ENCODE results near the gene ACER3. TPM values are rescaled to one million over a fixed set of nuclear protein-coding genes. Genes with fewer than 3 reads are reported as not detected.

The ACER3 gene
- total and polyA plus RNA-seq, 2 of the 4 experiments (the other 2 are of a cell fraction): 3.5 to 10.0 TPM

GRCh38 chr11:76978818-76979217, 118.1 kb downstream of the ACER3 start:
- Histone ChIP-seq H3K36me3 (ENCODE audit: control insufficient read depth, insufficient read depth, low read length) (no peaks in the 10 kb centered on the region), H3K79me1 (ENCODE audit: low read depth in 1 of 2, low read length in 2 of 2) (no peaks in the 10 kb centered on the region), H3K14ac (replicated peaks; ENCODE audit: low read depth, low read length) (no peak overlapping the region), H4K91ac (ENCODE audit: insufficient read depth, low read depth, low read length) (no peak overlapping the region), H3K27ac (ENCODE audit: insufficient read depth, low read length) (no peak overlapping the region), H4K5ac (ENCODE audit: low read depth, low read length) (no peak overlapping the region), H2BK5ac (ENCODE audit: low read depth, low read length, poor library complexity, severe bottlenecking) (no peak overlapping the region), H3K9ac (ENCODE audit: low read depth, low read length) (no peak overlapping the region), H3K27me3 (ENCODE audit: control insufficient read depth, insufficient read depth, low read length) (no peaks in the 10 kb centered on the region), H3K18ac (ENCODE audit: low read depth, low read length) (no peak overlapping the region), H3K56ac (ENCODE audit: extremely low read depth, insufficient read depth, low read length) (no peak overlapping the region), H2BK120ac (ENCODE audit: low read depth, low read length) (no peak overlapping the region), H3K9me3 (ENCODE audit: control insufficient read depth, insufficient read depth, low read length) (peaks cover 1% of the 10 kb centered on the region; the same call in 1 of the 2 replicates), H3K4ac (ENCODE audit: low read depth, low read length) (no peak overlapping the region), H3K4me2 (ENCODE audit: low read depth, low read length) (no peak overlapping the region), H2BK15ac (ENCODE audit: low read depth, low read length) (no peak overlapping the region), H4K20me1 (ENCODE audit: insufficient read depth, low read length) (no peaks in the 10 kb centered on the region), H3K9me1 (ENCODE audit: insufficient read depth, low read length) (no peaks in the 10 kb centered on the region), H3K23ac (ENCODE audit: low read depth, low read length) (no peak overlapping the region), H2AFZ (replicated peaks; ENCODE audit: low read length, poor library complexity) (no peak overlapping the region), H2AK9ac (replicated peaks; ENCODE audit: low read depth, low read length, poor library complexity) (no peak overlapping the region), H4K8ac (ENCODE audit: low read depth in 2 of 2, low read length in 2 of 2) (no peak overlapping the region), H3K4me3 (ENCODE audit: insufficient read depth, low read depth, low read length) (no peak overlapping the region), H2AK5ac (ENCODE audit: low read depth, low read length) (no peak overlapping the region), H3K4me1 (ENCODE audit: control insufficient read depth, insufficient read depth, low read length) (no peaks in the 10 kb centered on the region), H2BK20ac (ENCODE audit: low read depth, low read length) (no peak overlapping the region)
- no peak for ATAC-seq (ENCODE audit: low read depth)
- CTCF ChIA-PET: no interaction called here
- dilution Hi-C loops (cut with HindIII; ENCODE audit: low sequenced_read_pairs, unreplicated experiment): no loop called here
- in situ Hi-C loops (cut with MboI; ENCODE audit: low sequenced_read_pairs): no loop called here
- intact Hi-C loops (cut with micrococcal nuclease): loop anchor here (10.0 kb wide), 1 partner anchor 56 kb away; the partner anchor contains the start of gene B3GNT6
- no peak for DNase-seq
- TF ChIP-seq ELK1 (IDR thresholded peaks at IDR 0.05; ENCODE audit: borderline replicate concordance, low read depth, low read length): no peak
- no peak for TF ChIP-seq CTCF (conservative IDR thresholded peaks at IDR 0.05; ENCODE audit: low read depth, low read length)
- no peak for TF ChIP-seq RCOR1 (IDR thresholded peaks at IDR 0.05; ENCODE audit: insufficient replicate concordance, low read length)
- no peak for TF ChIP-seq MAZ (IDR thresholded peaks at IDR 0.05; ENCODE audit: borderline replicate concordance, low read depth, low read length)
- no TSS peak for BruUV-seq (replicated peaks)
- no CpG with 5 or more reads among the region's 3 CpGs for WGBS, 2 experiments (ENCODE audit: extremely low coverage in 2 of 2, insufficient read length in 1 of 2)
- POLR2A ChIA-PET (ENCODE audit: unreplicated experiment): no interaction called here
